HG03135 (cell line): ENCODE data around the gene HSFX1.

Source experiments
- ATAC-seq: cut with Tn5 transposase; IDR thresholded peaks from one replicate; pipeline ENCODE4 v1.9.1; 2021; ENCODE audit warnings: mild to moderate bottlenecking, moderate library complexity; ENCODE audit not compliant: unreplicated experiment

Gene HSFX1

DNA sequence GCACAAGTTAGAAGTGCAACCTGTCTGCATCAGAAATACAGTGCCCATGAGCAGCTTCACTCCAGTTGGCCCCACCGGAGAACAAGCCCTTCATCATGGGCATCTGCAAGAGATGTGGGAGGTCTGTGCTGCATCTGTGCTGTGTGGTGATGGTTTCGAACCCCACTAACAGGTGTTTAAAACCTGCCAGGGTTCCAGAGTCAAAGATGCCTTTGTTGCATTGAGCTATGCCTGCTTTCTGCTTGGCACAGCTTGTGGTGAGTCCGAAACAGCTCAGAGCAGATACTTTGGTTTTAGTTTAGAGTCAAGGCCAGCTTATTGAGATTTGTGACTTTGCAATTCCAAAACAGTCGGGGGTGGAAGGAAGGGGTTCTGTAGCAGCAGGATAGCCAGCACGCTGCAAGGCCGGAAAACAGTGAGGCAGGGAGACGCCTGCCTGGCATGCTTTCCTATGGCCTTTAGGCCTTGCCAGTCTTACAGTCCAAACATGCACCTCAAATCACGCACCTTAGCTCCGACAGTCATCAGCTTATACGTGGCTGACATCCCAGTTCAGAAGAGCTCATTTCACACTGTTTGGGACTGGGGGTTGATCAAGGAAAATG, 29.7 kb downstream of the HSFX1 start:
- no peak for ATAC-seq

DNA sequence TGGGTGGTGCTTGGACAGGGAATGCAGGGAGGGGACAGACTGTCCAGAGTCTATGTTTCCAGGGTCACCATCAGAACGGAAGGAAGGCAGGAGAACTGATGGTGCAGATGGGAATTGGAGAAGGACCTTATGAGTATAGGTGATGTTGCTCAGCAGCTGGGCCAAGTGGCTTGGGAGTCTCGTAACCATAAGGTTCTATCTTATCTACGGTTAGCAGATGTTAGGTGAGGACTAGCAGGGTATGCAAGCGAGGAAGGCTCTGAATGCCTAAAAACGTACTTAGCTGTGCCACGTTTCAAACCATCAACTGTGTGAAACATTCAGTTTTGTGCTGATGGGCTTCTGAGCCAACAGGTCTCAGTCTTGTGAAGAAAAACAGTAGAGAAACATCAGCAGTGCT, 30.2 kb downstream of the HSFX1 start:
- ATAC-seq: no peak

DNA sequence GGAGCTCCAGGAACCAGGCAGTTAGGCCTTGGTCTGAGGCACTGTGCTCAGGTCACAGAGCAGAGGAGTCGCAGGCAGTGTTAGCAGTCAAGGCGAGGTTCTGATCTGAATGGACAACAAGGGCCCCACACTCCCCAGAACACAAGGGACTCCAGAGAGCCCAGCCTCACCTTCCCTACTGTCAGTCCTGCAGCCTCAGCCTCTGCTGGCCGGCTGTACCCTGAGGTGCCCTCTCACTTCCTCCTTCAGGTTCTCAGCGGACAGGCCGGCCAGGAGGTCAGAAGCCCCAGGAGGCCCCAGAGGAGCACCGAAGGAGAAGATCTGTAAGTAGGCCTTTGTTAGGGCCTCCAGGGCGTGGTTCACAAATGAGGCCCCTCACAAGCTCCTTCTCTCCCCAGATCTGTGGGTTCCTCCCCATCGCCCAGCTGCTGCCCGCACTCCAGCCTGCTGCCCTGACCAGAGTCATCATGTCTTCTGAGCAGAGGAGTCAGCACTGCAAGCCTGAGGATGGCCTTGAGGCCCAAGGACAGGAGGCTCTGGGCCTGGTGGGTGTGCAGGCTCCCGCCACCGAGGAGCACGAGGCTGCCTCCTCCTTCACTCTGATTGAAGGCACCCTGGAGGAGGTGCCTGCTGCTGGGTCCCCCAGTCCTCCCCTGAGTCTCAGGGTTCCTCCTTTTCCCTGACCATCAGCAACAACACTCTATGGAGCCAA, 34.0 kb downstream of the HSFX1 start:
- ATAC-seq: no peak

DNA sequence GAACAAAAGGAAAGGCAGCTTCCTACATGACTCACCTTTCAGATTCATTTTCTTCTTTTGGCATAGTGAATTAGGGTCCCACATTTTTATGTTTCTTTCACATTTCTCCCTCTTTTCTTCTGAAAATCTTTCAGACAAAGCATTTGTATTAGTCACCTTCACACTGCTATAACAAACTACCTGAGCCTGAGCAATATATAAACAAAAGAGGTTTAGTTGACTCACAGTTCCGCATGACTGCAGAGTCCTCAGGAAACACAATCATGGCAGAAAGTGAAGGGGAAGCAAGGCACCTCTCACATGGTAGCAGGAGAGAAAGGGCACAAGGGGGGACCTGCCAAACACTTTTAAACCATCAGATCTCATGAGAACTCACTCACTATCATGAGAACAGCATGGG, 44.8 kb downstream of the HSFX1 start:
- no peak for ATAC-seq

DNA sequence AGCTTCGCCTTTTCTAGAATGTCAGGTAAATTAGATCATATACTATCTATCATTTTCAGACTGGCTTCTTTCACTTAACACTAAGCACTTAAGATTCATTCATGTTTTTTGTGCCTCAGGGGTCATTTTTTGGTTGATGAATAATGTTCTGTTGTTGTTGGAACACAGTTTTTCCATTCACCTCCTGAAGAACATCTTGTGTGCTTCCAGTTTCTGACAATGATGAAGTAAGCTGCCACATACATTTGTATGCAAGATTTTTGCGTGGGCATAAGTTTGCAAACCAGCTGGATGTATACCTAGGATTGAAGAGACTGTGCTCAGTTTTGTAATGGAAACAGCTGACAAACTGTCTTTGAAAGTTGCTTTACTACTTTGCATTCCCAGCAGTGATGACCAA, 45.5 kb downstream of the HSFX1 start:
- ATAC-seq: no peak

DNA sequence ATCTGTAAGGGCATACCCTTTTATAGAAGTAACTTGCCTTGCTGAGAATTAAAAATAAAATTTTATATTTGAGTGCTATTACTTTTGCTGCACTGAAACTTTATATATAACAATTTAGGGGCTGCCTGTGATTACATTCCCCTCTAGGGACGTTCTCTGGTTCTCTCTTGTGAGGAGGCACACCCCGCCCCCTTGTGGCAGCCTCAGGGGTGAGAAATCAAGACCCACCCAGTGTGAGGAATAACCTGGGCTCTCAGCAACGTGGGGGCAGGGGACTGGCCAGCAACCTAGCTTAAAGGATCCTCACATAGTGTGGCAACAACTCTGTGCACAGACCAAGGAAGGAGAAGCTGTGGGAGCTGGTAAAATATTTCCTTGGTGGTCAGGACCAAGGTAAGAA, 51.6 kb downstream of the HSFX1 start:
- ATAC-seq: no peak
